A549 (cell line): ENCODE data around the gene ACSL3. TPM values are rescaled to one million over a fixed set of nuclear protein-coding genes. Genes with fewer than 3 reads are reported as not detected.

Source experiments
- ATAC-seq, 2 experiments: fragments of 200-7000 bp in 1 of 2; fragments of >200 bp in 1 of 2; cut with Nextera tagmentation in 1 of 2; cut with Tn5 transposase in 1 of 2; 3 replicates each; pipeline versions ENCODE4 v1.8.0 to v1.9.1; 2018 to 2020; ENCODE audit warnings: mild to moderate bottlenecking in 1 of 2, moderate library complexity in 1 of 2
- CTCF ChIA-PET: fragments of 300-600 bp; sonication (Branson Sonifier 250); formaldehyde crosslinking; extraction: SDS; loops from one replicate; lab custom pipeline; 2021; ENCODE audit warnings: antibody characterized with exemption, inconsistent platforms; lab: Yijun Ruan, JAX
- POLR2A ChIA-PET: fragments of 350-600 bp; formaldehyde crosslinking; extraction: SDS; loops from one replicate; lab custom pipeline; 2021; ENCODE audit warnings: antibody characterized with exemption, inconsistent platforms; lab: Yijun Ruan, JAX
- DNase-seq, 2 experiments: peaks; one replicate each; pipeline versions ENCODE4 v3.0.0 to v3.0.0-alpha.2; 2011 to 2016; ENCODE audit warnings: low read depth in 1 of 2, low spot score in 1 of 2
- FAIRE-seq: peaks from 2 replicates; lab custom pipeline; 2011; peaks lifted over from hg19 to GRCh38; lab: Jason Lieb, UNC
- H3K27ac ChIP-seq, 2 experiments: fragments of >200 bp; sonication (Bioruptor Twin); formaldehyde crosslinking; 3 replicates each; pipeline ENCODE4 v1.5.1; 2016 to 2017
- H3K4me1 ChIP-seq: fragments of >200 bp; sonication (Bioruptor Twin); formaldehyde crosslinking; 3 replicates; pipeline ENCODE4 v1.6.1; 2016
- H3K4me2 ChIP-seq: fragments of >200 bp; sonication (Bioruptor Twin); formaldehyde crosslinking; 3 replicates; pipeline ENCODE4 v1.6.1; 2016
- H3K4me3 ChIP-seq: fragments of >200 bp; sonication (Bioruptor Twin); formaldehyde crosslinking; 3 replicates; pipeline ENCODE4 v1.5.1; 2016
- H3K9me3 ChIP-seq: fragments of >200 bp; sonication (Bioruptor Twin); formaldehyde crosslinking; 3 replicates; pipeline ENCODE4 v1.6.1; 2016
- BCL3 ChIP-seq: fragments of >200 bp; sonication (Bioruptor Twin); formaldehyde crosslinking; IDR thresholded peaks from 3 replicates; pipeline ENCODE4 v1.6.1; 2016
- CBX8 ChIP-seq: fragments of 200-600 bp; sonication (generic); IDR thresholded peaks from 2 replicates; pipeline ENCODE4 v1.6.1; 2016
- CTCF ChIP-seq: fragments of >200 bp; sonication (Bioruptor Twin); formaldehyde crosslinking; IDR thresholded peaks from 3 replicates; pipeline ENCODE4 v1.5.1; 2016
- FOSB ChIP-seq: fragments of 250-450 bp; sonication (Bioruptor Pico); IDR thresholded peaks from 2 replicates; pipeline ENCODE4 v1.5.0; 2020; ENCODE audit warnings: mild to moderate bottlenecking, moderate library complexity
- FOXS1 ChIP-seq: fragments of 250-450 bp; sonication (Bioruptor Pico); IDR thresholded peaks from 2 replicates; pipeline ENCODE4 v1.5.0; 2020; ENCODE audit warnings: mild to moderate bottlenecking, moderate library complexity
- GATA3 ChIP-seq: IDR thresholded peaks from 2 replicates; pipeline ENCODE4 v1.6.1; 2012; ENCODE audit warnings: borderline replicate concordance
- HDAC2 ChIP-seq: fragments of 200-600 bp; sonication (generic); IDR thresholded peaks from 2 replicates; pipeline ENCODE4 v1.6.1; 2016
- HEYL ChIP-seq: fragments of 250-450 bp; sonication (Bioruptor Pico); IDR thresholded peaks from 2 replicates; pipeline ENCODE4 v1.8.0; 2021; ENCODE audit warnings: mild to moderate bottlenecking, moderate library complexity
- KDM1A ChIP-seq: fragments of 200-600 bp; sonication (generic); IDR thresholded peaks from 2 replicates; pipeline ENCODE4 v1.6.1; 2016; ENCODE audit warnings: low read depth, mild to moderate bottlenecking
- KDM5A ChIP-seq: fragments of 200-600 bp; sonication (generic); IDR thresholded peaks from 2 replicates; pipeline ENCODE4 v1.6.1; 2016; ENCODE audit warnings: antibody characterized with exemption, mild to moderate bottlenecking
- PBX3 ChIP-seq: IDR thresholded peaks from 2 replicates; pipeline ENCODE4 v1.6.1; 2012
- POLR2A ChIP-seq: IDR thresholded peaks from 2 replicates; pipeline ENCODE4 v1.6.1; 2012; ENCODE audit warnings: mild to moderate bottlenecking, low read length
- RAD21 ChIP-seq, 2 experiments: fragments of >200 bp in 1 of 2; sonication (Bioruptor Twin) in 1 of 2; formaldehyde crosslinking in 1 of 2; IDR thresholded peaks in 1 of 2; conservative IDR thresholded peaks in 1 of 2; 2 replicates in 1 of 2; 3 replicates in 1 of 2; pipeline ENCODE4 v1.6.1; 2012 to 2018; ENCODE audit warnings: inconsistent platforms in 1 of 2
- RCOR1 ChIP-seq: fragments of 150-350 bp; IDR thresholded peaks from 2 replicates; pipeline ENCODE4 v1.6.1; 2014; ENCODE audit warnings: antibody characterized with exemption, low read length, low read depth
- SMC3 ChIP-seq: fragments of >200 bp; sonication (Bioruptor Twin); formaldehyde crosslinking; IDR thresholded peaks from 3 replicates; pipeline ENCODE4 v1.6.1; 2018; ENCODE audit warnings: inconsistent platforms
- SREBF2 ChIP-seq: fragments of 450-650 bp; IDR thresholded peaks from 2 replicates; pipeline ENCODE4 v1.6.1; 2014; ENCODE audit warnings: mild to moderate bottlenecking, moderate library complexity
- ZC3H11A ChIP-seq: fragments of 450-650 bp; IDR thresholded peaks from 2 replicates; pipeline ENCODE4 v1.6.1; 2014; ENCODE audit warnings: antibody characterized with exemption, mild to moderate bottlenecking
- ZNF302 ChIP-seq: fragments of 250-450 bp; sonication (Bioruptor Pico); IDR thresholded peaks from 2 replicates; pipeline ENCODE4 v1.9.0; 2021; ENCODE audit warnings: inconsistent platforms, mild to moderate bottlenecking, moderate library complexity
- ZSCAN20 ChIP-seq: fragments of 250-450 bp; sonication (Bioruptor Pico); IDR thresholded peaks from 2 replicates; pipeline ENCODE4 v1.8.0; 2022; ENCODE audit warnings: mild to moderate bottlenecking, moderate library complexity
- WGBS: methylation state at CpG from one replicate; pipeline ENCODE4 v1.1.6; 2017; ENCODE audit errors: missing lambda C conversion rate; 5-methylcytosine and 5-hydroxymethylcytosine counted together
- polyA plus RNA-seq, 4 experiments: library from polyadenylated mRNA; depleted of rRNA in 3 of 4; stranded (reverse); fragments of >200 nt; fragmentation: RNase III in 1 of 4; extraction: RNeasy Plus Mini Kit Qiagen cat#74134 plus additional on column Dnase treatment in 1 of 4; gene quantifications; 2 replicates in 3 of 4; 3 replicates in 1 of 4; pipeline ENCODE4 v1.2.3, GENCODE V29; 2011 to 2017
- TF ChIP-seq, protein P1 (sequence below): IDR thresholded peaks from 2 replicates; pipeline ENCODE4 v1.6.1; 2012; ENCODE audit warnings: low read depth, borderline replicate concordance
- TF ChIP-seq, protein P2 (sequence below): fragments of 250-450 bp; sonication (Bioruptor Pico); IDR thresholded peaks from 2 replicates; pipeline ENCODE4 v1.5.0; 2021; ENCODE audit warnings: mild to moderate bottlenecking, moderate library complexity, borderline replicate concordance
- TF ChIP-seq, protein P3 (sequence below): fragments of 150-350 bp; IDR thresholded peaks from 2 replicates; pipeline ENCODE4 v1.6.1; 2014; ENCODE audit warnings: low read depth, mild to moderate bottlenecking, low read length

The ACSL3 gene
- polyA plus RNA-seq, 2 of the 4 experiments (the other 2 are of a cell fraction): 142 to 160 TPM

DNA sequence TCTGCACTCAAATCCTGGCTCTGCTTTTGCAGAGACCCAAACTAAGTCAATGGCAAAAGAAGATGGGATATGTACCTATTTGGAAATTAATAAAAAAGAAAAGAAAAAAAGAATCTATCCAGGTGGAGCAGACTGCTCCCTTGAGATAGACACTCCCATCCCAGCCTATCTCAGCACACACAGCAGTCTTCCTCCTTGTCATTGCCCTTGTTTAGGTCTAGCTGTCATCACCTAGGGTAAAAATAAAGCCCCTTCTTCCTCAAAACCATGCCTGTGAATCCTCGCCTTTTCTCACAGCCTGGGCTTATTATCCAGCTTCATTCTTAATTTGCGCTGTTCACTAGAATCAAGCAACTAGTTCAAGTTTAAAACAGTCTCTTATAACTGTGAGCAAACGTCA lies 30.7 kb upstream of the ACSL3 start:
- WGBS: 84% methylated on average over 3 of the region's 3 CpGs
- FAIRE-seq: no peak
- no peak overlapping the region for H3K4me3 ChIP-seq
- ATAC-seq: no peak
- no peak overlapping the region for H3K27ac ChIP-seq
- H3K4me2 ChIP-seq: no peak overlapping the region
- no peak for TF ChIP-seq BCL3
- no peak for TF ChIP-seq KDM5A
- no peak for TF ChIP-seq KDM1A
- TF ChIP-seq SREBF2: no peak
- TF ChIP-seq, protein P1, sequence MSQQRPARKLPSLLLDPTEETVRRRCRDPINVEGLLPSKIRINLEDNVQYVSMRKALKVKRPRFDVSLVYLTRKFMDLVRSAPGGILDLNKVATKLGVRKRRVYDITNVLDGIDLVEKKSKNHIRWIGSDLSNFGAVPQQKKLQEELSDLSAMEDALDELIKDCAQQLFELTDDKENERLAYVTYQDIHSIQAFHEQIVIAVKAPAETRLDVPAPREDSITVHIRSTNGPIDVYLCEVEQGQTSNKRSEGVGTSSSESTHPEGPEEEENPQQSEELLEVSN: no peak
- TF ChIP-seq ZSCAN20 (CRISPR knock-in tag): no peak
- TF ChIP-seq ZC3H11A: no peak
- TF ChIP-seq POLR2A: no peak
- no peak for TF ChIP-seq HEYL (CRISPR knock-in tag)
- TF ChIP-seq SMC3: no peak
- TF ChIP-seq RAD21 (conservative IDR thresholded peaks at IDR 0.05 in 1 of 2, IDR thresholded peaks at IDR 0.05 in 1 of 2): no peak
- no peak for TF ChIP-seq HDAC2
- TF ChIP-seq PBX3: no peak
- no peak for TF ChIP-seq CTCF
- no peak for DNase-seq
- H3K4me1 ChIP-seq: peaks cover 4% of the 10 kb centered on the region; the same call in 2 of the 3 replicates
- H3K9me3 ChIP-seq: no peaks in the 10 kb centered on the region
- ChIA-PET POLR2A (no interaction called here), CTCF (interaction anchor here (0.8 to 1.4 kb wide), 2 partner anchors 37 to 85 kb away, joined by 3 read pairs; no protein-coding TSS in a partner anchor)

DNA sequence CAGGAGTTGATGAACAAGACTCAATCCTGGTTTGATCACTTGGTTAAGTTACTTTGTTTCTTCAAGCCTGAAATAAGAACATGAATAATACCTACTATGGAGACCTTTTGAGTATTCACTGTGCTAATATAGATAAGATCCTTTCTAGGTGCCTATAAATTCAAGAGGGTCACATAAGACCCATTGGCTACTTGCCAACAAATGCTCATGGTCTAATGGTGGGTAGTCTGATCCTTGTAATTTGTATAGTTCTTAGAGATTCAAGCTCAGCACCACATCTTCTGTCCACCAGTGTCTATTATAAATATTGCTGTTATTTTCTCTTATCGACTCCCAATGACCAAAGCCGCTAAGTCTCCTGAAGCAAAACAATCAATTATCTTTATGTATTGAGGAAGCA lies 27.4 kb upstream of the ACSL3 start:
- H3K9me3 ChIP-seq: no peaks in the 10 kb centered on the region
- DNase-seq: no peak
- WGBS: 100% methylated on average over 2 of the region's 2 CpGs
- CTCF ChIA-PET: interaction anchor here (1.3 to 2.2 kb wide), 2 partner anchors 29 to 36 kb away, joined by 3 to 4 read pairs; no protein-coding TSS in a partner anchor
- ATAC-seq: no peak
- H3K27ac ChIP-seq: no peak overlapping the region
- H3K4me3 ChIP-seq: no peak overlapping the region
- FAIRE-seq: no peak
- TF ChIP-seq, protein P2, sequence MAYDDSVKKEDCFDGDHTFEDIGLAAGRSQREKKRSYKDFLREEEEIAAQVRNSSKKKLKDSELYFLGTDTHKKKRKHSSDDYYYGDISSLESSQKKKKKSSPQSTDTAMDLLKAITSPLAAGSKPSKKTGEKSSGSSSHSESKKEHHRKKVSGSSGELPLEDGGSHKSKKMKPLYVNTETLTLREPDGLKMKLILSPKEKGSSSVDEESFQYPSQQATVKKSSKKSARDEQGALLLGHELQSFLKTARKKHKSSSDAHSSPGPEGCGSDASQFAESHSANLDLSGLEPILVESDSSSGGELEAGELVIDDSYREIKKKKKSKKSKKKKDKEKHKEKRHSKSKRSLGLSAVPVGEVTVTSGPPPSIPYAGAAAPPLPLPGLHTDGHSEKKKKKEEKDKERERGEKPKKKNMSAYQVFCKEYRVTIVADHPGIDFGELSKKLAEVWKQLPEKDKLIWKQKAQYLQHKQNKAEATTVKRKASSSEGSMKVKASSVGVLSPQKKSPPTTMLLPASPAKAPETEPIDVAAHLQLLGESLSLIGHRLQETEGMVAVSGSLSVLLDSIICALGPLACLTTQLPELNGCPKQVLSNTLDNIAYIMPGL (CRISPR knock-in tag): no peak
- TF ChIP-seq GATA3: no peak
- TF ChIP-seq, protein P3, sequence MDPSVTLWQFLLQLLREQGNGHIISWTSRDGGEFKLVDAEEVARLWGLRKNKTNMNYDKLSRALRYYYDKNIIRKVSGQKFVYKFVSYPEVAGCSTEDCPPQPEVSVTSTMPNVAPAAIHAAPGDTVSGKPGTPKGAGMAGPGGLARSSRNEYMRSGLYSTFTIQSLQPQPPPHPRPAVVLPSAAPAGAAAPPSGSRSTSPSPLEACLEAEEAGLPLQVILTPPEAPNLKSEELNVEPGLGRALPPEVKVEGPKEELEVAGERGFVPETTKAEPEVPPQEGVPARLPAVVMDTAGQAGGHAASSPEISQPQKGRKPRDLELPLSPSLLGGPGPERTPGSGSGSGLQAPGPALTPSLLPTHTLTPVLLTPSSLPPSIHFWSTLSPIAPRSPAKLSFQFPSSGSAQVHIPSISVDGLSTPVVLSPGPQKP: no peak
- no peak for TF ChIP-seq FOSB (CRISPR knock-in tag)
- no peak for TF ChIP-seq ZNF302 (CRISPR knock-in tag)
- TF ChIP-seq ZC3H11A: no peak
- no peak for TF ChIP-seq RCOR1
- no peak for TF ChIP-seq CBX8
- TF ChIP-seq FOXS1 (CRISPR knock-in tag): no peak
- peaks cover 35% of the 10 kb centered on the region for H3K4me1 ChIP-seq
- POLR2A ChIA-PET: no interaction called here
- H3K4me2 ChIP-seq: no peak overlapping the region
